DOHH2 (cell line): Measurements from ENCODE around the gene SLC39A11.

Experiments used
- EZH2phosphoT487 ChIP-seq: fragments of 200-600 bp; sonication (generic); IDR thresholded peaks from 2 replicates; pipeline ENCODE4 v1.6.1; 2017; ENCODE audit warnings: borderline replicate concordance, mild to moderate bottlenecking, antibody characterized with exemption, low read length, moderate library complexity, mixed read lengths
- TF ChIP-seq, protein P1 (sequence below): fragments of 200-600 bp; sonication (generic); IDR thresholded peaks from one replicate; pipeline ENCODE4 v1.5.1; 2014; ENCODE audit warnings: antibody characterized with exemption, mild to moderate bottlenecking, low read depth, low read length; ENCODE audit not compliant: poor library complexity, severe bottlenecking

DNA sequence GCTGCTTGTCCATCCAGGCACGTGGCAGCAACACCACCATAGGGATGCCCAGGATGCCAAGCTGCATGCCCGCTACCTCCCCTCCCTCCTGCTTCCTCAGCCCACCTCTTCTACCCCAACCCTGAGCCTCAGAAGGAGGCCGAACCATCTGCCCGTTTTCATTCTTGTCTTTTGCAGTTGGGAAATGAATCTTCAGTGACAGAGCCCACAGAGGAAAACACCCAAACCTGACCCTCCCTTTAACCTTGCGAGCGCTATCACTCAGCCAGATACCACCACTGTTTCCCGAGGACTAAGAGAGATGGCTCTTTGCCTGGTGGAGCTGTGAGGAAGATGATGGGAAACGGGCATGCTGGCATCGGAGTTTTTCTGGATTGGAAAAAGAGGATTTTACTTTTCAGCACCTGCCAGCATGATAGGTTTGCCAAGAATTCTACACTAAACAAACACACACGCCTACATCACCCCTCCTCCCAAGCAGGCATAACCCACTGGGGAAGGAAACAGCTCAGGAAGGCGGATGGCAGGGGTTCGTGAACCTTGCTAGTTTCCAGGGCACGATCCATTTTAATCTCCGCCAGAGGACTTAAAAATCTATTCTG, 457.4 kb downstream of the SLC39A11 start:
- TF ChIP-seq, protein P1, sequence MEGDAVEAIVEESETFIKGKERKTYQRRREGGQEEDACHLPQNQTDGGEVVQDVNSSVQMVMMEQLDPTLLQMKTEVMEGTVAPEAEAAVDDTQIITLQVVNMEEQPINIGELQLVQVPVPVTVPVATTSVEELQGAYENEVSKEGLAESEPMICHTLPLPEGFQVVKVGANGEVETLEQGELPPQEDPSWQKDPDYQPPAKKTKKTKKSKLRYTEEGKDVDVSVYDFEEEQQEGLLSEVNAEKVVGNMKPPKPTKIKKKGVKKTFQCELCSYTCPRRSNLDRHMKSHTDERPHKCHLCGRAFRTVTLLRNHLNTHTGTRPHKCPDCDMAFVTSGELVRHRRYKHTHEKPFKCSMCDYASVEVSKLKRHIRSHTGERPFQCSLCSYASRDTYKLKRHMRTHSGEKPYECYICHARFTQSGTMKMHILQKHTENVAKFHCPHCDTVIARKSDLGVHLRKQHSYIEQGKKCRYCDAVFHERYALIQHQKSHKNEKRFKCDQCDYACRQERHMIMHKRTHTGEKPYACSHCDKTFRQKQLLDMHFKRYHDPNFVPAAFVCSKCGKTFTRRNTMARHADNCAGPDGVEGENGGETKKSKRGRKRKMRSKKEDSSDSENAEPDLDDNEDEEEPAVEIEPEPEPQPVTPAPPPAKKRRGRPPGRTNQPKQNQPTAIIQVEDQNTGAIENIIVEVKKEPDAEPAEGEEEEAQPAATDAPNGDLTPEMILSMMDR, result no peak
- no peak for TF ChIP-seq EZH2phosphoT487
